ENCODE data around the gene SRPK2. TPM values are rescaled to one million over a fixed set of nuclear protein-coding genes. Genes with fewer than 3 reads are reported as not detected.

Gene SRPK2
- total and polyA plus RNA-seq, 5 donors, result 10.4 to 32.4 (median 31.3) TPM

GRCh38 chr7:105403128-105403527, 14.4 kb upstream of the SRPK2 start:
- H3K27ac ChIP-seq (ENCODE audit: low read length), result no peak overlapping the region
- intact Hi-C loops (cut with DNase I), result no loop called here
- WGBS, result 96% methylated on average over 6 of the region's 6 CpGs
- H3K4me3 ChIP-seq (ENCODE audit: low read length), result no peak overlapping the region
- H3K27me3 ChIP-seq (ENCODE audit: control insufficient read depth, insufficient read depth), result no peaks in the 10 kb centered on the region
- ATAC-seq (no peak), DNase-seq (no peak)
- H3K9me3 ChIP-seq (ENCODE audit: control insufficient read depth, low read length), result no peaks in the 10 kb centered on the region
- H3K4me1 ChIP-seq (ENCODE audit: control insufficient read depth, insufficient read depth, low read length), result no peaks in the 10 kb centered on the region

- ATAC-seq (no peak), DNase-seq (no peak)
- no peaks in the 10 kb centered on the region for H3K27me3 ChIP-seq (ENCODE audit: control insufficient read depth, insufficient read depth)
- H3K9me3 ChIP-seq (ENCODE audit: control insufficient read depth, low read length), result no peaks in the 10 kb centered on the region
- 92% methylated on average over 18 of the region's 18 CpGs for WGBS
- intact Hi-C loops (cut with DNase I), result no loop called here
- H3K4me3 ChIP-seq (ENCODE audit: low read length), result no peak overlapping the region
- no peaks in the 10 kb centered on the region for H3K4me1 ChIP-seq (ENCODE audit: control insufficient read depth, insufficient read depth, low read length)
- H3K27ac ChIP-seq (ENCODE audit: low read length), result no peak overlapping the region
These were observed 13.7 kb upstream of the SRPK2 start for GRCh38 chr7:105402221-105403095.

GRCh38 chr7:105399043-105399725, 10.5 kb upstream of the SRPK2 start:
- ATAC-seq (no peak), DNase-seq (no peak)
- WGBS, result 79% methylated on average over 3 of the region's 3 CpGs
- Histone ChIP-seq H3K9me3 (ENCODE audit: control insufficient read depth, low read length) (no peaks in the 10 kb centered on the region), H3K4me3 (ENCODE audit: low read length) (no peak overlapping the region), H3K27me3 (ENCODE audit: control insufficient read depth, insufficient read depth) (no peaks in the 10 kb centered on the region), H3K4me1 (ENCODE audit: control insufficient read depth, insufficient read depth, low read length) (no peaks in the 10 kb centered on the region), H3K27ac (ENCODE audit: low read length) (no peak overlapping the region)
- intact Hi-C loops (cut with DNase I), result no loop called here

GRCh38 chr7:105396566-105396965, 7.8 kb upstream of the SRPK2 start:
- Histone ChIP-seq H3K9me3 (ENCODE audit: control insufficient read depth, low read length) (no peaks in the 10 kb centered on the region), H3K4me1 (ENCODE audit: control insufficient read depth, insufficient read depth, low read length) (no peaks in the 10 kb centered on the region), H3K27ac (ENCODE audit: low read length) (no peak overlapping the region), H3K4me3 (ENCODE audit: low read length) (no peak overlapping the region), H3K27me3 (ENCODE audit: control insufficient read depth, insufficient read depth) (no peaks in the 10 kb centered on the region)
- no peak for DNase-seq
- ATAC-seq, result no peak
- 84% methylated on average over 3 of the region's 3 CpGs for WGBS
- intact Hi-C loops (cut with DNase I), result no loop called here

GRCh38 chr7:105391429-105391828, 2.7 kb upstream of the SRPK2 start:
- no peak overlapping the region for H3K4me3 ChIP-seq (ENCODE audit: low read length)
- no peaks in the 10 kb centered on the region for H3K4me1 ChIP-seq (ENCODE audit: control insufficient read depth, insufficient read depth, low read length)
- H3K9me3 ChIP-seq (ENCODE audit: control insufficient read depth, low read length), result no peaks in the 10 kb centered on the region
- no peaks in the 10 kb centered on the region for H3K27me3 ChIP-seq (ENCODE audit: control insufficient read depth, insufficient read depth)
- WGBS, result 95% methylated on average over 5 of the region's 5 CpGs
- ATAC-seq (no peak), DNase-seq (no peak)
- no peak overlapping the region for H3K27ac ChIP-seq (ENCODE audit: low read length)
- intact Hi-C loops (cut with DNase I), result no loop called here

- ATAC-seq, result no peak
- Histone ChIP-seq H3K4me1 (ENCODE audit: control insufficient read depth, insufficient read depth, low read length) (no peaks in the 10 kb centered on the region), H3K4me3 (ENCODE audit: low read length) (no peak overlapping the region), H3K27me3 (ENCODE audit: control insufficient read depth, insufficient read depth) (no peaks in the 10 kb centered on the region), H3K9me3 (ENCODE audit: control insufficient read depth, low read length) (no peaks in the 10 kb centered on the region), H3K27ac (ENCODE audit: low read length) (no peak overlapping the region)
- DNase-seq, result no peak
- 78% methylated on average over 1 of the region's 1 CpG for WGBS
- intact Hi-C loops (cut with DNase I), result no loop called here
These were observed 1.2 kb upstream of the SRPK2 start for GRCh38 chr7:105389889-105390288.

GRCh38 chr7:105389088-105389650, 448 bp upstream of the SRPK2 start:
- no peaks in the 10 kb centered on the region for H3K4me1 ChIP-seq (ENCODE audit: control insufficient read depth, insufficient read depth, low read length)
- no peaks in the 10 kb centered on the region for H3K27me3 ChIP-seq (ENCODE audit: control insufficient read depth, insufficient read depth)
- DNase-seq (peak in 2 of 3 donors; percentile 56 to 75), ATAC-seq (peak; percentile 72 to 73)
- intact Hi-C loops (cut with DNase I), result no loop called here
- peak overlapping the region; percentile 96 for H3K4me3 ChIP-seq (ENCODE audit: low read length)
- no peaks in the 10 kb centered on the region for H3K9me3 ChIP-seq (ENCODE audit: control insufficient read depth, low read length)
- 5% methylated on average over 44 of the region's 45 CpGs for WGBS
- peak overlapping the region; percentile 57 for H3K27ac ChIP-seq (ENCODE audit: low read length)

- WGBS, result 2% methylated on average over 76 of the region's 76 CpGs
- ATAC-seq (peak; percentile 75 to 79), DNase-seq (peak; percentile 69 to 81 (median 81))
- no peaks in the 10 kb centered on the region for H3K4me1 ChIP-seq (ENCODE audit: control insufficient read depth, insufficient read depth, low read length)
- H3K27me3 ChIP-seq (ENCODE audit: control insufficient read depth, insufficient read depth), result no peaks in the 10 kb centered on the region
- H3K27ac ChIP-seq (ENCODE audit: low read length), result no peak overlapping the region
- H3K9me3 ChIP-seq (ENCODE audit: control insufficient read depth, low read length), result no peaks in the 10 kb centered on the region
- intact Hi-C loops (cut with DNase I), result no loop called here
- H3K4me3 ChIP-seq (ENCODE audit: low read length), result peak overlapping the region; percentile 96
These were observed 989 bp downstream of the SRPK2 start for GRCh38 chr7:105387508-105388355.

GRCh38 chr7:105377903-105378302, 10.8 kb downstream of the SRPK2 start:
- DNase-seq (no peak), ATAC-seq (no peak)
- Histone ChIP-seq H3K27me3 (ENCODE audit: control insufficient read depth, insufficient read depth) (no peaks in the 10 kb centered on the region), H3K4me3 (ENCODE audit: low read length) (no peak overlapping the region), H3K27ac (ENCODE audit: low read length) (no peak overlapping the region), H3K4me1 (ENCODE audit: control insufficient read depth, insufficient read depth, low read length) (peaks cover 4% of the 10 kb centered on the region), H3K9me3 (ENCODE audit: control insufficient read depth, low read length) (no peaks in the 10 kb centered on the region)
- intact Hi-C loops (cut with DNase I), result no loop called here
- WGBS, result 93% methylated on average over 3 of the region's 3 CpGs

- DNase-seq (no peak), ATAC-seq (no peak)
- WGBS, result 87% methylated on average over 4 of the region's 4 CpGs
- Histone ChIP-seq H3K27ac (ENCODE audit: low read length) (no peak overlapping the region), H3K4me3 (ENCODE audit: low read length) (no peak overlapping the region), H3K9me3 (ENCODE audit: control insufficient read depth, low read length) (no peaks in the 10 kb centered on the region), H3K27me3 (ENCODE audit: control insufficient read depth, insufficient read depth) (no peaks in the 10 kb centered on the region), H3K4me1 (ENCODE audit: control insufficient read depth, insufficient read depth, low read length) (peaks cover 4% of the 10 kb centered on the region)
- intact Hi-C loops (cut with DNase I), result no loop called here
These were observed 11.7 kb downstream of the SRPK2 start for GRCh38 chr7:105376908-105377533.
